HG02981 (cell line): ENCODE results near the gene THSD7A.

Source experiments
- ATAC-seq: cut with Tn5 transposase; IDR thresholded peaks from one replicate; pipeline ENCODE4 v1.9.1; 2021; ENCODE audit warnings: mild to moderate bottlenecking, moderate library complexity; ENCODE audit not compliant: unreplicated experiment

The THSD7A gene

GRCh38 chr7:11831736-11832495 lies at the start of gene THSD7A:
Gene THSD7A, minus strand, starts transcription at chr7:11832198. Its CDS starts 252 bp downstream, at chr7:11831946.
- ATAC-seq: peak; percentile 68

- no peak for ATAC-seq
These were observed 49.7 kb upstream of the THSD7A start for GRCh38 chr7:11881680-11882079.

- no peak for ATAC-seq
These were observed 43.6 kb upstream of the THSD7A start for GRCh38 chr7:11875635-11876034.

GRCh38 chr7:11865671-11866070 lies 33.7 kb upstream of the THSD7A start:
- ATAC-seq: no peak

- no peak for ATAC-seq
These were observed 26.8 kb upstream of the THSD7A start for GRCh38 chr7:11858622-11859302.

GRCh38 chr7:11858026-11858425 lies 26.0 kb upstream of the THSD7A start:
- ATAC-seq: no peak

GRCh38 chr7:11848251-11848650 lies 16.3 kb upstream of the THSD7A start:
- no peak for ATAC-seq

- ATAC-seq: no peak
These were observed 15.3 kb upstream of the THSD7A start for GRCh38 chr7:11847336-11847735.

GRCh38 chr7:11846361-11846955 lies 14.5 kb upstream of the THSD7A start:
- ATAC-seq: no peak

- ATAC-seq: peak; percentile 69
These were observed 11.2 kb upstream of the THSD7A start for GRCh38 chr7:11843113-11843765.

GRCh38 chr7:11841657-11842056 lies 9.7 kb upstream of the THSD7A start:
- ATAC-seq: no peak

- no peak for ATAC-seq
These were observed 3.3 kb upstream of the THSD7A start for GRCh38 chr7:11835260-11835659.

GRCh38 chr7:11833431-11833830 lies 1.4 kb upstream of the THSD7A start:
- no peak for ATAC-seq

- ATAC-seq: no peak
These were observed 752 bp downstream of the THSD7A start for GRCh38 chr7:11831156-11831735.

- ATAC-seq: no peak
These were observed 1.3 kb downstream of the THSD7A start for GRCh38 chr7:11830582-11831155.

GRCh38 chr7:11829954-11830353 lies 2.0 kb downstream of the THSD7A start:
- ATAC-seq: no peak

GRCh38 chr7:11819947-11820346 lies 12.1 kb downstream of the THSD7A start:
- no peak for ATAC-seq

- ATAC-seq: no peak
These were observed 12.7 kb downstream of the THSD7A start for GRCh38 chr7:11819271-11819670.

- no peak for ATAC-seq
These were observed 13.7 kb downstream of the THSD7A start for GRCh38 chr7:11818281-11818680.

GRCh38 chr7:11817111-11817740 lies 14.8 kb downstream of the THSD7A start:
- ATAC-seq: no peak
